ENCODE results near the gene PRDM15.
A peak's percentile ranks its signal among the peaks of the same experiment; 100 is the strongest.

The PRDM15 gene

GRCh38 chr21:41769521-41769920 lies 109.6 kb downstream of the PRDM15 start:
- Histone ChIP-seq H3K9me3 (ENCODE audit: insufficient read depth, low read depth, low read length) (peaks cover 3% of the 10 kb centered on the region), H2AK5ac (ENCODE audit: low read length) (no peak overlapping the region), H3K79me1 (ENCODE audit: low read length) (peaks cover 8% of the 10 kb centered on the region), H4K8ac (ENCODE audit: low read depth, low read length) (no peak overlapping the region), H3K4me1 (ENCODE audit: control insufficient read depth in 1 of 2, insufficient read depth in 2 of 2, low read length in 2 of 2) (peaks cover 17 to 21% of the 10 kb centered on the region in 2 experiments), H3K18ac (ENCODE audit: low read length) (no peak overlapping the region), H3K27me3 (ENCODE audit: insufficient read depth, low read length) (peaks cover 14% of the 10 kb centered on the region), H3K79me2 (ENCODE audit: control insufficient read depth, insufficient read depth, low read length, poor library complexity) (peaks cover 6% of the 10 kb centered on the region), H4K91ac (ENCODE audit: low read depth, low read length) (no peak overlapping the region), H3K27ac (ENCODE audit: low read depth, low read length) (no peak overlapping the region), H3K14ac (ENCODE audit: low read length) (no peak overlapping the region), H3K9ac (ENCODE audit: low read length) (no peak overlapping the region), H3K4me3 (ENCODE audit: low read depth, low read length) (no peak overlapping the region), H3K23ac (ENCODE audit: low read length) (no peak overlapping the region), H2BK5ac (ENCODE audit: low read depth, low read length, poor library complexity) (no peak overlapping the region), H3K36me3 (ENCODE audit: control insufficient read depth in 1 of 2, insufficient read depth in 2 of 2, low read length in 2 of 2) (no peaks in the 10 kb centered on the region), H4K12ac (ENCODE audit: low read depth, low read length) (no peak overlapping the region), H2BK120ac (ENCODE audit: insufficient read depth, low read length, poor library complexity) (no peak overlapping the region), H3K4ac (ENCODE audit: low read depth, low read length) (no peak overlapping the region), H3K4me2 (ENCODE audit: low read length) (no peak overlapping the region), H2BK12ac (ENCODE audit: low read length) (no peak overlapping the region), H2AFZ (ENCODE audit: insufficient read depth, low read length, poor library complexity) (no peak overlapping the region)
- DNase-seq: no peak
- WGBS (ENCODE audit: extremely low coverage, insufficient coverage, insufficient read length): no CpG with 5 or more reads among the region's 7 CpGs

DNA sequence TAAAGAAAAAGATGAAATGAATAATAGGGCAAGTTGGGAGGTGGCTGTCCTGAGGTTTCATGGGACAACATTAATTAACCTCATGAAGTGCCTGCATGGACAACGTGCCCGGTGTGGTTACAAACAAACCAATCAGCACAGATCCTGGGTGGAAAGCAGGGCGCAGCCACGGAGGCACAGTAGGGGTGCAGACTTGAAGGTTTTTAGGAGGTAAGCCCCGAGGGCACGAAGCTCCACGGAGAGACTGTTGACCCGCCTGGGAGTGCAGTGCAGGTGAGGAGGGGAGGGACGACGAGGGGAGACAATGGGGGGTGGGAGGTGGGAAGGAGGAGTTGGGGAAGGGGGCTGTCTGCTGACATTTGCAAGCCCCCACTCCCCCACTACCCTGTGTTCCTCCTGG lies 110.0 kb downstream of the PRDM15 start:
- Histone ChIP-seq H4K12ac (ENCODE audit: low read depth, low read length) (no peak overlapping the region), H3K18ac (ENCODE audit: low read length) (no peak overlapping the region), H3K4ac (ENCODE audit: low read depth, low read length) (no peak overlapping the region), H4K8ac (ENCODE audit: low read depth, low read length) (no peak overlapping the region), H2AK5ac (ENCODE audit: low read length) (no peak overlapping the region), H3K27ac (ENCODE audit: low read depth, low read length) (no peak overlapping the region), H3K79me1 (ENCODE audit: low read length) (peaks cover 8% of the 10 kb centered on the region), H3K23ac (ENCODE audit: low read length) (no peak overlapping the region), H2BK120ac (ENCODE audit: insufficient read depth, low read length, poor library complexity) (no peak overlapping the region), H2BK5ac (ENCODE audit: low read depth, low read length, poor library complexity) (no peak overlapping the region), H3K27me3 (ENCODE audit: insufficient read depth, low read length) (peaks cover 14% of the 10 kb centered on the region), H3K4me3 (ENCODE audit: low read depth, low read length) (no peak overlapping the region), H3K4me1 (ENCODE audit: control insufficient read depth in 1 of 2, insufficient read depth in 2 of 2, low read length in 2 of 2) (peaks cover 20 to 23% of the 10 kb centered on the region in 2 experiments), H3K79me2 (ENCODE audit: control insufficient read depth, insufficient read depth, low read length, poor library complexity) (peaks cover 6% of the 10 kb centered on the region), H2AFZ (ENCODE audit: insufficient read depth, low read length, poor library complexity) (no peak overlapping the region), H3K36me3 (ENCODE audit: control insufficient read depth in 1 of 2, insufficient read depth in 2 of 2, low read length in 2 of 2) (no peaks in the 10 kb centered on the region), H2BK12ac (ENCODE audit: low read length) (no peak overlapping the region), H3K9me3 (ENCODE audit: insufficient read depth, low read depth, low read length) (peaks cover 3% of the 10 kb centered on the region), H4K91ac (ENCODE audit: low read depth, low read length) (no peak overlapping the region), H3K14ac (ENCODE audit: low read length) (no peak overlapping the region), H3K4me2 (ENCODE audit: low read length) (no peak overlapping the region), H3K9ac (ENCODE audit: low read length) (no peak overlapping the region)
- no peak for DNase-seq
- WGBS (ENCODE audit: extremely low coverage, insufficient coverage, insufficient read length): no CpG with 5 or more reads among the region's 10 CpGs

- H3K4me1 ChIP-seq (ENCODE audit: control insufficient read depth in 1 of 2, insufficient read depth in 2 of 2, low read length in 2 of 2): peaks cover 26 to 29% of the 10 kb centered on the region in 2 experiments
- H3K14ac ChIP-seq (ENCODE audit: low read length): no peak overlapping the region
- H2AK5ac ChIP-seq (ENCODE audit: low read length): no peak overlapping the region
- peak overlapping the region; percentile 17 for H3K4me2 ChIP-seq (ENCODE audit: low read length)
- no peak overlapping the region for H3K18ac ChIP-seq (ENCODE audit: low read length)
- H4K12ac ChIP-seq (ENCODE audit: low read depth, low read length): no peak overlapping the region
- H3K9me3 ChIP-seq (ENCODE audit: insufficient read depth, low read depth, low read length): peaks cover 3% of the 10 kb centered on the region
- no peak overlapping the region for H2BK5ac ChIP-seq (ENCODE audit: low read depth, low read length, poor library complexity)
- no peaks in the 10 kb centered on the region for H3K36me3 ChIP-seq (ENCODE audit: control insufficient read depth in 1 of 2, insufficient read depth in 2 of 2, low read length in 2 of 2)
- no peak overlapping the region for H3K9ac ChIP-seq (ENCODE audit: low read length)
- peaks cover 8% of the 10 kb centered on the region for H3K79me1 ChIP-seq (ENCODE audit: low read length)
- H2AFZ ChIP-seq (ENCODE audit: insufficient read depth, low read length, poor library complexity): no peak overlapping the region
- H3K4me3 ChIP-seq (ENCODE audit: low read depth, low read length): no peak overlapping the region
- H3K27ac ChIP-seq (ENCODE audit: low read depth, low read length): no peak overlapping the region
- no peak overlapping the region for H3K23ac ChIP-seq (ENCODE audit: low read length)
- H4K91ac ChIP-seq (ENCODE audit: low read depth, low read length): no peak overlapping the region
- H2BK120ac ChIP-seq (ENCODE audit: insufficient read depth, low read length, poor library complexity): no peak overlapping the region
- H3K4ac ChIP-seq (ENCODE audit: low read depth, low read length): no peak overlapping the region
- no peak overlapping the region for H2BK12ac ChIP-seq (ENCODE audit: low read length)
- H3K27me3 ChIP-seq (ENCODE audit: insufficient read depth, low read length): peaks cover 14% of the 10 kb centered on the region
- no peak overlapping the region for H4K8ac ChIP-seq (ENCODE audit: low read depth, low read length)
- peak; percentile 35 to 44 for DNase-seq
- no CpG with 5 or more reads among the region's 17 CpGs for whole genome bisulfite sequencing (ENCODE audit: extremely low coverage, insufficient coverage, insufficient read length)
- peaks cover 6% of the 10 kb centered on the region for H3K79me2 ChIP-seq (ENCODE audit: control insufficient read depth, insufficient read depth, low read length, poor library complexity)
Observed at GRCh38 chr21:41768437-41769042, 110.6 kb downstream of the PRDM15 start.

DNA sequence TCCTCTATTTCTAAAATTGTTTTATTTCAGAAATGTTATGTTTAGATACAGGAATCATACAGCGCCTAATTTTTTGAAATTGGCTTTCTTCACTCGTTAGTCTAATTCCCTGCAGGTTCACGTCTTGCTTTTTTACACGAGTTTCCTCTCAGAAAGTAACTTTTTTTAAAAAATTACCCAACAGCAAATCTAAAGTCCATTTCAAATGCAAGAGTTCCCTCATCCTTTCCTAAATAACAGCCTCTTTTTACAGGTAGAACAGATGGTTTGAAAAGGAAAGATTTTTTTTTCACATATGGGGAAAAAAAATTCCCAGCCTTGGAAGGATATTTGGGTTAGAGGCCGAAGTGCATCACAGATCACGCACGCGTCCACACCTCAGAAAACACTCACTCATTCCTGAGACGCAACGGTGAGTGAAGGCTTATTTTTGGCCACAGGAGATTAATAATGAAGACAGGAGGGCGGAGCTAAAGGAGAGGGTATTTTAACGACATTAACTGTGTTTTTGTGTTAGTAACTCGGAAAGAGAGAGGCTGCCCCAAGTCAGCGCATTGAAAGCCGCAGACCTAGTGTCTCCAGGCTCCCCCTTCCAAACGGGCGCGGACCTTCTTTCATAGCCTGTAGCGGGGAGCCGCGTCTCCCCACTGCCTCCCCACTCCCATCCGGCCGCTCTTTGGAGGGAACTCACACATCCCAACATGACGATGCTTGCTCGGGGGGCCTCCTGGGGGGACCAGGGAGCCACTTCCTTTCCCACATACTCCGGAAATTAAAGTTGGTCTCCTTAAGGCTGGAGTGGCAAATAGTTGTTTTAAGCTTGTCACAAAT lies 111.3 kb downstream of the PRDM15 start:
- Histone ChIP-seq H3K23ac (ENCODE audit: low read length) (no peak overlapping the region), H3K4ac (ENCODE audit: low read depth, low read length) (no peak overlapping the region), H2BK12ac (ENCODE audit: low read length) (peak overlapping the region; percentile 46), H4K8ac (ENCODE audit: low read depth, low read length) (no peak overlapping the region), H3K4me2 (ENCODE audit: low read length) (peak overlapping the region; percentile 87), H3K4me1 (ENCODE audit: control insufficient read depth in 1 of 2, insufficient read depth in 2 of 2, low read length in 2 of 2) (peaks cover 29 to 36% of the 10 kb centered on the region in 2 experiments), H3K27ac (ENCODE audit: low read depth, low read length) (no peak overlapping the region), H3K27me3 (ENCODE audit: insufficient read depth, low read length) (peaks cover 14% of the 10 kb centered on the region), H3K79me1 (ENCODE audit: low read length) (peaks cover 10% of the 10 kb centered on the region), H3K36me3 (ENCODE audit: control insufficient read depth in 1 of 2, insufficient read depth in 2 of 2, low read length in 2 of 2) (no peaks in the 10 kb centered on the region), H2BK5ac (ENCODE audit: low read depth, low read length, poor library complexity) (no peak overlapping the region), H3K9ac (ENCODE audit: low read length) (no peak overlapping the region), H3K9me3 (ENCODE audit: insufficient read depth, low read depth, low read length) (peaks cover 3% of the 10 kb centered on the region), H3K14ac (ENCODE audit: low read length) (no peak overlapping the region), H2AK5ac (ENCODE audit: low read length) (no peak overlapping the region), H3K18ac (ENCODE audit: low read length) (no peak overlapping the region), H3K79me2 (ENCODE audit: control insufficient read depth, insufficient read depth, low read length, poor library complexity) (peaks cover 8% of the 10 kb centered on the region), H2AFZ (ENCODE audit: insufficient read depth, low read length, poor library complexity) (peak overlapping the region; percentile 83), H2BK120ac (ENCODE audit: insufficient read depth, low read length, poor library complexity) (no peak overlapping the region), H3K4me3 (ENCODE audit: low read depth, low read length) (no peak overlapping the region), H4K91ac (ENCODE audit: low read depth, low read length) (no peak overlapping the region), H4K12ac (ENCODE audit: low read depth, low read length) (no peak overlapping the region)
- no CpG with 5 or more reads among the region's 26 CpGs for WGBS (ENCODE audit: extremely low coverage, insufficient coverage, insufficient read length)
- DNase-seq: no peak
